Psoas muscle (tissue), 8 donors: ENCODE measurements around the gene UBN1. TPM values are rescaled to one million over a fixed set of nuclear protein-coding genes. Genes with fewer than 3 reads are reported as not detected.

Source experiments
- ATAC-seq, 4 donors: fragments of 200-7000 bp; cut with Tn5 transposase; one replicate each; pipeline ENCODE4 v1.9.1; 2020; ENCODE audit warnings: moderate library complexity in 3 of 4, mild to moderate bottlenecking in 2 of 4
- DNase-seq, 2 donors: peaks; one replicate each; pipeline ENCODE4 v3.0.0-alpha.2; 2020
- H3K27ac ChIP-seq: fragments of 200-600 bp; one replicate; pipeline ENCODE4 v1.8.0; 2022
- H3K27me3 ChIP-seq, 3 donors: fragments of 200-600 bp in 1 of 3; one replicate each; pipeline versions ENCODE4 v1.6.1 to v1.8.0; 2013 to 2022; ENCODE audit warnings: low read length in 2 of 3, mild to moderate bottlenecking in 2 of 3, moderate library complexity in 1 of 3; ENCODE audit not compliant: insufficient read depth in 3 of 3
- H3K36me3 ChIP-seq, 2 donors: fragments of 200-600 bp in 1 of 2; one replicate each; pipeline versions ENCODE4 v1.6.1 to v1.8.0; 2013 to 2022; ENCODE audit warnings: low read depth in 1 of 2, mild to moderate bottlenecking in 1 of 2, moderate library complexity in 1 of 2; ENCODE audit not compliant: insufficient read depth in 1 of 2
- H3K4me1 ChIP-seq: fragments of 200-600 bp; one replicate; pipeline ENCODE4 v1.8.0; 2022
- H3K4me3 ChIP-seq: fragments of 200-600 bp; one replicate; pipeline ENCODE4 v1.8.0; 2022; ENCODE audit warnings: mild to moderate bottlenecking
- H3K9me3 ChIP-seq: fragments of 200-600 bp; one replicate; pipeline ENCODE4 v1.8.0; 2022
- CTCF ChIP-seq: fragments of 200-600 bp; IDR thresholded peaks from one replicate; pipeline ENCODE4 v1.8.0; 2022; ENCODE audit warnings: antibody characterized with exemption
- WGBS, 3 donors: extraction: QIAGEN DNeasy Blood & Tissue Kit; methylation state at CpG; one replicate each; pipeline versions ENCODE4 v1.1.6 to v1.1.7; 2013; 5-methylcytosine and 5-hydroxymethylcytosine counted together
- intact Hi-C, 2 donors: fragments of 100-400 bp; cut with DNase I; formaldehyde crosslinking; loops; one replicate each; pipeline versions ENCODE4 v1.11.0 to v1.14.2; 2022
- polyA plus RNA-seq, 3 donors: library from polyadenylated mRNA; stranded (reverse); fragments of 200-250 nt; gene quantifications; one replicate each; pipeline ENCODE4 v1.2.3, GENCODE V29; 2013
- total RNA-seq, 4 donors: library from RNA; stranded (reverse); fragmentation: NEBNext Ultra II Directional in 2 of 4; extraction: Animal tissue kit (Norgen Biotek cat#: 25700) in 2 of 4; gene quantifications; one replicate each; pipeline versions ENCODE4 v1.2.1 to v1.2.4, GENCODE V29; 2021 to 2023
- donor health status: healthy with polysubstance abuse.
- donor health status: DM: no; HTN: no; CAD: no; lungs with moderate emphysema.
- donor health status: Bipolar disorder and iron deficiency.
- donor health status: healthy.
- donor health status: DM: yes; HTN: yes; CAD: no.
- donor health status: DM: no; HTN: no; CAD: no.
- donor health status: DM: no; HTN: no; CAD: no.
- donor health status: DM: yes; HTN: yes; CAD: no.

UBN1 gene
- total and polyA plus RNA-seq, 7 donors, result 9.1 to 33.3 (median 25.7) TPM

- ATAC-seq (no peak), DNase-seq (peak in 1 of 2 donors; percentile 38)
- Histone ChIP-seq H3K4me1 (peaks cover 4% of the 10 kb centered on the region), H3K36me3 (peaks cover 14 to 98% of the 10 kb centered on the region in 2 donors), H3K9me3 (no peaks in the 10 kb centered on the region), H3K27ac (no peak overlapping the region), H3K4me3 (no peak overlapping the region), H3K27me3 (no peaks in the 10 kb centered on the region)
- 87 to 90% (median 88%) methylated on average over 45 of the region's 45 CpGs for WGBS, 3 donors
- intact Hi-C loops, result no loop called here
- no peak for TF ChIP-seq CTCF
These were observed 37.9 kb downstream of the UBN1 start for GRCh38 chr16:4884972-4885874.

- TF ChIP-seq CTCF, result no peak
- no peak for ATAC-seq
- intact Hi-C loops, result no loop called here
- H3K27me3 ChIP-seq, result no peaks in the 10 kb centered on the region
- H3K4me1 ChIP-seq, result peaks cover 4% of the 10 kb centered on the region
- H3K9me3 ChIP-seq, result no peaks in the 10 kb centered on the region
- 91 to 98% (median 97%) methylated on average over 5 of the region's 5 CpGs for WGBS, 3 donors
- H3K27ac ChIP-seq, result no peak overlapping the region
- DNase-seq, result peak in 1 of 2 donors; percentile 3
- H3K4me3 ChIP-seq, result no peak overlapping the region
- H3K36me3 ChIP-seq, result peaks cover 12 to 98% of the 10 kb centered on the region in 2 donors
These were observed 38.9 kb downstream of the UBN1 start for GRCh38 chr16:4886151-4886550.

GRCh38 chr16:4888428-4889135 lies 41.3 kb downstream of the UBN1 start:
- intact Hi-C loops, result no loop called here
- no peaks in the 10 kb centered on the region for H3K9me3 ChIP-seq
- peaks cover 7 to 76% of the 10 kb centered on the region in 2 donors for H3K36me3 ChIP-seq

GRCh38 chr16:4890026-4890425 lies 42.7 kb downstream of the UBN1 start:
- TF ChIP-seq CTCF, result no peak
- no peaks in the 10 kb centered on the region for H3K4me1 ChIP-seq
- ATAC-seq, result no peak
- no peak overlapping the region for H3K4me3 ChIP-seq
- intact Hi-C loops, result no loop called here
- H3K27ac ChIP-seq, result no peak overlapping the region
- 72 to 79% (median 77%) methylated on average over 11 of the region's 11 CpGs for WGBS, 3 donors
- no peak for DNase-seq
- no peaks in the 10 kb centered on the region for H3K27me3 ChIP-seq
- H3K9me3 ChIP-seq, result no peaks in the 10 kb centered on the region
- peaks cover 0 to 65% of the 10 kb centered on the region in 2 donors for H3K36me3 ChIP-seq

More at GRCh38 chr16:4888428-4889135, 41.3 kb downstream of the UBN1 start:
- H3K27ac ChIP-seq, result no peak overlapping the region
- H3K27me3 ChIP-seq, result no peaks in the 10 kb centered on the region
- H3K4me1 ChIP-seq, result no peaks in the 10 kb centered on the region
- no peak for TF ChIP-seq CTCF
- no peak for DNase-seq
- ATAC-seq, result no peak
- H3K4me3 ChIP-seq, result no peak overlapping the region
- 71 to 81% (median 77%) methylated on average over 9 of the region's 9 CpGs for WGBS, 3 donors
